ENCODE data around the gene ZSWIM4.

DNA sequence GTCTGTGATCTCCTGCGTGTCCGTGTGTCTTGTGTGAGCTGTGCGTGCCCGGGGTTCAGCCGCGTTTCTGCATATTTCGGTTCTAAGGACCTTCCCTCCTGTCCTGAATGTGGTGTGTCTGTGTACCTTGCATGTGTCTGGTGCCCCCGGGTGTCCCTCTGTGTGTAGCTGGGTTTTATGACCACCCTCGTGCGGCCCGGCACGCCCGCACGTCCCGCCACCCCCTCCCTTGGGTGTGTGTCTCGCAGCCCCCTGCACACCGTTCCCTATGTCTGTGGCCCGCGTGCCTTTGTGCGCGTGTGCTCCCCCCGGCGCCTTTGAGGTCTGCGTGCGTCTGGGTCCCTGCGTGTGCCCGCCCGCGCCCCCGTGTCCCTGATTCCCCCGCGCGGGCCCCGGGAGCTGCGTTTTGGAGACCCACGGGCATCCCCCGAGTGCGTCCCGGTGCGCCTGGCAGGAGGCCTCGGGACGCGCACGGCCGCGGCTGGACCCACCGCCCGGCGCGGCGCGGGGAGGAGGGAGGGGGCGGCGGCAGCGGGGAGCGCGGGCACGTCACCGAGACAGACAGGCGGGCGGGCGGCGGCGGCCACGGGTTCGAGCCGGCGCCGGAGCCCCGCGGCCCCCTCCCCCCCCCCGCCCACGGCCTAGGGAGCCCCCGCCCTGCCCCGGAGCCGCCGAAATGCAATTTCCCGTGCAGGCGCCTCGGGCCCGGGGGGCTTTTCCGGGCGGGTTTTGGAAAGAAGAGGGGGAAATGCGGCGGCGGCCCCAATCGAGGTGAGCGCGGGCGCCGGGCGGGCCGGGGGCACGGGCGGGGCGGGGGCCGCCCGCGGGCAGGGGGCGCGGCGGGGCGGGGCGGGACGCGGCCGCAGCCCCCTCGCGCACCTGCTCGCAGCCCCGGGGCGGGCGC, 69.7 kb downstream of the ZSWIM4 start:
- TF ChIP-seq, protein P1, sequence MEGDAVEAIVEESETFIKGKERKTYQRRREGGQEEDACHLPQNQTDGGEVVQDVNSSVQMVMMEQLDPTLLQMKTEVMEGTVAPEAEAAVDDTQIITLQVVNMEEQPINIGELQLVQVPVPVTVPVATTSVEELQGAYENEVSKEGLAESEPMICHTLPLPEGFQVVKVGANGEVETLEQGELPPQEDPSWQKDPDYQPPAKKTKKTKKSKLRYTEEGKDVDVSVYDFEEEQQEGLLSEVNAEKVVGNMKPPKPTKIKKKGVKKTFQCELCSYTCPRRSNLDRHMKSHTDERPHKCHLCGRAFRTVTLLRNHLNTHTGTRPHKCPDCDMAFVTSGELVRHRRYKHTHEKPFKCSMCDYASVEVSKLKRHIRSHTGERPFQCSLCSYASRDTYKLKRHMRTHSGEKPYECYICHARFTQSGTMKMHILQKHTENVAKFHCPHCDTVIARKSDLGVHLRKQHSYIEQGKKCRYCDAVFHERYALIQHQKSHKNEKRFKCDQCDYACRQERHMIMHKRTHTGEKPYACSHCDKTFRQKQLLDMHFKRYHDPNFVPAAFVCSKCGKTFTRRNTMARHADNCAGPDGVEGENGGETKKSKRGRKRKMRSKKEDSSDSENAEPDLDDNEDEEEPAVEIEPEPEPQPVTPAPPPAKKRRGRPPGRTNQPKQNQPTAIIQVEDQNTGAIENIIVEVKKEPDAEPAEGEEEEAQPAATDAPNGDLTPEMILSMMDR (IDR thresholded peaks at IDR 0.05), result no peak
- no peak for TF ChIP-seq POLR2AphosphoS5 (IDR thresholded peaks at IDR 0.05)
- TF ChIP-seq EP300 (IDR thresholded peaks at IDR 0.05), result no peak

All from stomach (tissue), 4 donors.